NCI-H2081 treated with DMSO at 0.1 percent for 48 hours (cell line): Measurements from ENCODE around the gene UBA6.

Experiments used
- DNase-seq: peaks from one replicate; lab custom pipeline; 2025; lab: John Stamatoyannopoulos, UW

Gene UBA6

DNA sequence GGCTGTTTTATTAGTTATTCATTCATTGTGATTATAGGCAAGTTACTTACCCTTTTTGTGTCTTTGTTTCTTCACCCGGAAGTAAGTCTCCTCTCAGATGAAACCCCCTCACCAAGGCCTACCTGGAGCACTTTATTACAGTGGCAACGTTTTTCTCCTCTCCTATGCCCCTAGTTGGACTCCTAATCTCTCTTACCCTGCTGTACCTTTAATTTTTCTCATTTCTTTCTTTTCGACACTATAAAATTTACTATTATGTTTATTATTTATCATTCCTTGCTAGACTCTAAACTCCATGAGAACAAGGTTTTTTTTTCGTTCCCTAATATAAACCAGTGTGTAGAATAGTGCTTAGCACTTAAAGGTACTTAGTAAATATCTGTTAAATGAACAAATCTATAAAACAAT is 124.9 kb downstream of the UBA6 start:
- DNase-seq, result no peak

DNA sequence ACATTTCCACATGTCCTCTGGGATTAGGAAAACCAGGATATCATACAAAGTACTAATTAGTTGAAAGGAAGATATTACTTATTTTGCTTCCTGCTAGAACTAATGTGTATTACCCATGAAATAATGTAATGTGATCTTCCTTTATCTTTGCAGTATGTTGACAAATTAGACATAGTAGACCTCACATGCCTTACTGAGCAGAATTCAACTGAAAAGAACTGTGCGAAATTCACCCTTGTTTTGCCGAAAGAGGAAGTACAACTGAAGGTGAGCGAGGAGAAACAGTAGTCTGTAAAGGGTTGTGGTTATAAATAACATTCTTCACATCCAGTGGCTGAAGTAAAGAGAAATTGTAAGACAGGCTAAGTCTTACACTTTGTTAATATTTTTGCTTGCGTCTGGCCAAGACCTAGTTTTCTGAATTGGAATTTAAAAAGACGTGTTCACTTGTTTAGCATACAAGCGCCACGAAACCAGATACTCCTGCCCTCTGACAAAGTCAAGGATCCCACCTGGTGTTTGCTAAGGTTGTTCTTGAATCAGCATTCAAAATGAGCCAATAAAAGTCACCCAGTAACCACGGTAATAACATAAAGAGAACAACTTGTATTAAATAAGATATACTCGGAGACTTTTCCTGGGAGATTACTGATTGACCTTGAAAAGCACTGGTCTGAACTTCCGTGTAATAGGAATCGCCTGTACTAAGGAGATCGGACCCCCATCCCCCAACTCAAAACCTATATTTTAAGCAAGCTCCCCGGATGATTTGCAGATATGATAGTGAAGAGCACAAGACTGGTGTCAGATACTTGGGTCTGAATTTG is 125.5 kb downstream of the UBA6 start:
- no peak for DNase-seq

DNA sequence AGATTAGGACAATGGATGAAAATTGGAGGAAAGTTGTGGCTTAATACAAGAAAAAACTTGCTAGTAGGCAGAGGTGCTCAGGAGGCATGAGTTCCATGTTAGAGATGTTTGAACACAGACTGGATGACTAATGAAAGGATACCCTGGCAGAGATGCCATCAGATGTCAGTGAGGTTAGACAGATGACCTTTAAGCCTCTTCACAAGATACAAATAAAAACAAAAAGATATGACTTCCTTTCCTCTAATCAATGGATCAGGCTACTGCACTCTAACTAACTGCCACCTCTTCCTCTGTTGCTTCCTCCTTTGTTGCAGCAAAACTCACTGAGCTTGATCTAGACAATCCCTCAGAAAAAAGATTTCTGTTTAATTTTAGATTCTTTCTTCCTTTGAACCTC is 127.8 kb downstream of the UBA6 start:
- DNase-seq, result no peak

GRCh38 chr4:67571975-67572374 is 129.0 kb downstream of the UBA6 start:
- no peak for DNase-seq

DNA sequence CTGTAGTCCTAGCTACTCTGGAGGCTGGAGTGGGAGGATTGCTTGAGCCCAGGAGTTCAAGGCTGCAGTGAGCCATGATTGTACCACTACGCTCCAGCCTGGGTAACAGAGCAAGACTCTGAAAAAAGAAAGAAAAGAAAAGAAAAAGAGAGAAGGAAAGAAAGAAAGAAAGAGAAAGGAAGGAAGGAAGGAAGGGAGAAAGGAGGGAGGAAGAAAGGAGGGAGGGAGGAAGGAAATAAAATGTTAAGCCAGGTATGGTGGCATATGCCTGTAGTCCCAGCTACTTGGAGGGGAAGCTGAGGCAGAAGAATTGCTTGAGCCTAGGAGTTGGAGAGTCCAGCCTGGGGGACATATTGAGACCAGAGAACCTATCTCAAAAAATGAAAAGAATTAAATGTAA is 130.4 kb downstream of the UBA6 start:
- DNase-seq, result no peak

DNA sequence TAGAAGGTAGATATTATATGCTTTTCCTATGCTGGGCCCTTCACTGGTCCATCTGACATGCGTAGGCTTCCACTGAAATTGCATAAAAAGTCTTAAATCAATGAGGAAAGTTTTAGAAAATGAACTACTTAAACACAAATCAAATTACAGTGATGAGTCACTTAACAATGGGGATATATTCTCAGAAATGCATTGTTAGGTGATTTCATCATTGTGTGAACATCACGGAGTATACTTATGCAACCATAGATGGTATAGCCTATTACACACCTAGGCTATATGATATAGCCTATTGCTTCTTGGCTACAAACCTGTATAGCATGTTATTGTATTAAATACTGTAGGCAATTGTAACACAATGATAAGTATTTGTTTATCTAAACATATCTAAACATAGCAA is 132.1 kb downstream of the UBA6 start:
- DNase-seq, result no peak

GRCh38 chr4:67566335-67566734 is 134.6 kb downstream of the UBA6 start:
- no peak for DNase-seq

DNA sequence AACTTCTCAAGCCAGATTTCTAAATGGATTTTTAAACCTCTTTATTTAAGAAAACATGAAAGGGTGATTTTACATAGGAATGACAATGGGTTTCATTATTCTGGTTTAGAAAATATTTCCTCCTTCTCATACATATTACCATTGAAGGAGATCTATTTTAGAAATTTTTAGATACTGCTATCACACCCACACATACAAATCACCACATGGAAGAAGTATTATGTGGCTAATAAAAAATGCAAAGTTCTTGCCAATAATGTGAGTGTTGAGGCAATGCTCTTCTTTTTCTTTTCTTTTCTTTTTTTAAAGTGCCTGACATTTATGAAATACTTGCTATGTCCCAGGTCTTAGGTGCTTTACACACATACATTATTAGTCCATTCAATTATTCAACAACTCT is 135.7 kb downstream of the UBA6 start:
- DNase-seq, result no peak
